B cell (primary cell): ENCODE measurements around the gene P2RX7. TPM values are rescaled to one million over a fixed set of nuclear protein-coding genes. Genes with fewer than 3 reads are reported as not detected.

Source experiments
- ATAC-seq: fragments of 200-7000 bp; cut with Tn5 transposase; one replicate; pipeline ENCODE4 v1.10.0; 2021; ENCODE audit warnings: low read depth, mild to moderate bottlenecking, moderate number of reproducible peaks, moderate library complexity
- CTCF ChIA-PET: fragments of 350-600 bp; sonication (Branson Sonifier 250); formaldehyde crosslinking; loops from one replicate; lab custom pipeline; 2021; ENCODE audit warnings: antibody characterized with exemption, inconsistent platforms; lab: Charles Lee
- POLR2A ChIA-PET: fragments of 350-600 bp; sonication (Branson Sonifier 250); formaldehyde crosslinking; loops from one replicate; lab custom pipeline; 2021; ENCODE audit warnings: antibody characterized with exemption; lab: Charles Lee
- DNase-seq: peaks from one replicate; pipeline ENCODE4 v3.0.0; 2013
- H2AFZ ChIP-seq: 2 replicates; pipeline ENCODE4 v1.6.1; 2012; ENCODE audit warnings: mild to moderate bottlenecking, low read depth, low read length; ENCODE audit not compliant: insufficient read depth, poor library complexity, severe bottlenecking
- H3K27ac ChIP-seq, 2 donors: 1 replicate in 1 of 2; 2 replicates in 1 of 2; pipeline ENCODE4 v1.5.1; 2012 to 2013; ENCODE audit warnings: low read length in 2 of 2, mild to moderate bottlenecking in 2 of 2, moderate library complexity in 1 of 2
- H3K27me3 ChIP-seq, 4 experiments: fragments of 200-600 bp in 1 of 4; sonication (generic) in 1 of 4; replicated peaks in 1 of 4; 1 replicate in 2 of 4; 2 replicates in 2 of 4; pipeline versions ENCODE4 v1.6.1 to v1.7.0; 2013 to 2016; ENCODE audit warnings: low read length in 3 of 4, mild to moderate bottlenecking in 2 of 4, mixed read lengths in 1 of 4, moderate library complexity in 1 of 4; ENCODE audit not compliant: insufficient read depth in 4 of 4, control insufficient read depth in 3 of 4; ENCODE audit errors: control extremely low read depth in 1 of 4
- H3K36me3 ChIP-seq, 2 experiments: replicated peaks in 1 of 2; 1 replicate in 1 of 2; 2 replicates in 1 of 2; pipeline versions ENCODE4 v1.6.1 to v1.7.1; 2013; ENCODE audit warnings: low read length in 1 of 2; ENCODE audit not compliant: insufficient read depth in 2 of 2, control insufficient read depth in 1 of 2; ENCODE audit errors: control extremely low read depth in 1 of 2, extremely low read depth in 1 of 2
- H3K4me1 ChIP-seq, 2 donors: fragments of 200-600 bp in 1 of 2; sonication (generic) in 1 of 2; 1 replicate in 1 of 2; 2 replicates in 1 of 2; pipeline versions ENCODE4 v1.5.1 to v1.6.1; 2013 to 2017; ENCODE audit warnings: low read length in 2 of 2; ENCODE audit not compliant: control insufficient read depth in 2 of 2, insufficient read depth in 2 of 2
- H3K4me2 ChIP-seq: replicated peaks from 2 replicates; pipeline ENCODE3; 2012; ENCODE audit warnings: mild to moderate bottlenecking, low read depth, low read length; ENCODE audit not compliant: poor library complexity, severe bottlenecking
- H3K4me3 ChIP-seq, 5 experiments: fragments of 200-600 bp in 1 of 5; sonication (generic) in 1 of 5; 1 replicate in 3 of 5; 2 replicates in 2 of 5; pipeline versions ENCODE4 v1.5.1 to v1.7.0; 2011 to 2016; ENCODE audit warnings: low read length in 4 of 5, mild to moderate bottlenecking in 4 of 5, low read depth in 2 of 5, control low read depth in 1 of 5, moderate library complexity in 1 of 5; ENCODE audit not compliant: insufficient read depth in 1 of 5; ENCODE audit errors: control extremely low read depth in 1 of 5, extremely low read depth in 1 of 5
- H3K79me2 ChIP-seq: fragments of 200-600 bp; sonication (generic); one replicate; pipeline ENCODE4 v1.6.0; 2016; ENCODE audit warnings: low read length; ENCODE audit not compliant: control insufficient read depth, insufficient read depth
- H3K9ac ChIP-seq: fragments of 200-600 bp; sonication (generic); 2 replicates; pipeline ENCODE4 v1.6.1; 2017; ENCODE audit warnings: mild to moderate bottlenecking, low read length, moderate library complexity
- H3K9me3 ChIP-seq, 3 donors: one replicate each; pipeline versions ENCODE4 v1.6.1 to v1.7.1; 2013; ENCODE audit warnings: low read length in 2 of 3; ENCODE audit not compliant: control insufficient read depth in 2 of 3, insufficient read depth in 1 of 3; ENCODE audit errors: control extremely low read depth in 1 of 3
- H4K20me1 ChIP-seq: 2 replicates; pipeline ENCODE4 v1.6.0; 2012; ENCODE audit warnings: mild to moderate bottlenecking, low read length; ENCODE audit not compliant: insufficient read depth, control insufficient read depth, poor library complexity, severe bottlenecking
- H3K27ac Mint-ChIP-seq: one replicate; pipeline ENCODE4 v1.8.0; 2021; ENCODE audit warnings: mixed read lengths
- H3K27me3 Mint-ChIP-seq: one replicate; pipeline ENCODE4 v1.8.0; 2021; ENCODE audit warnings: mixed read lengths
- H3K4me1 Mint-ChIP-seq: one replicate; pipeline ENCODE4 v1.8.0; 2021; ENCODE audit warnings: mixed read lengths
- H3K4me3 Mint-ChIP-seq: one replicate; pipeline ENCODE4 v1.8.0; 2021; ENCODE audit warnings: mixed read lengths
- H3K9me3 Mint-ChIP-seq: one replicate; pipeline ENCODE4 v1.8.0; 2022; ENCODE audit warnings: mixed read lengths; ENCODE audit not compliant: insufficient read depth
- CTCF ChIP-seq: fragments of 200-600 bp; IDR thresholded peaks from one replicate; pipeline ENCODE4 v1.8.0; 2022; ENCODE audit warnings: antibody characterized with exemption, mild to moderate bottlenecking
- EZH2 ChIP-seq: IDR thresholded peaks from 2 replicates; pipeline ENCODE4 v1.6.1; 2012; ENCODE audit warnings: borderline replicate concordance, low read depth, mild to moderate bottlenecking, moderate library complexity, low read length; ENCODE audit not compliant: insufficient read depth, poor library complexity, severe bottlenecking
- WGBS: methylation state at CpG from one replicate; pipeline ENCODE4 v1.1.5; 2013; ENCODE audit warnings: missing lambda C conversion rate; ENCODE audit not compliant: insufficient coverage; 5-methylcytosine and 5-hydroxymethylcytosine counted together
- intact Hi-C: fragments of 100-400 bp; cut with micrococcal nuclease; formaldehyde crosslinking; loops from one replicate; pipeline ENCODE4 v1.10.0; 2022
- polyA minus RNA-seq: library from RNA; depleted of rRNA, polyadenylated mRNA; stranded (reverse); fragments of >200 nt; gene quantifications from 2 replicates; pipeline ENCODE4 v1.2.3, GENCODE V29; 2012
- polyA plus RNA-seq: library from polyadenylated mRNA; depleted of rRNA; stranded (reverse); fragments of >200 nt; gene quantifications from 2 replicates; pipeline ENCODE4 v1.2.3, GENCODE V29; 2012
- total RNA-seq, 2 donors: library from RNA; stranded (reverse); fragments of 120-200 nt in 1 of 2; gene quantifications; 1 replicate in 1 of 2; 2 replicates in 1 of 2; pipeline versions ENCODE4 v1.2.3 to v1.2.4, GENCODE V29; 2013 to 2022

The P2RX7 gene
- total RNA-seq (5.3 and 6.8 TPM in 2 replicates), polyA plus RNA-seq (5.0 and 6.3 TPM in 2 replicates), polyA minus RNA-seq (2.4 and 3.4 TPM in 2 replicates)
- total RNA-seq (2013): 4.0 TPM

GRCh38 chr12:121132601-121133481 is at the start of gene P2RX7:
Gene P2RX7, plus strand, starts transcription at chr12:121132876. Its CDS starts 95 bp downstream, at chr12:121132971.
- peak; percentile 12 for ATAC-seq
- 8% methylated on average over 25 of the region's 25 CpGs for WGBS
- Histone ChIP-seq H3K4me3 (peak within 1 kb of the TSS; percentile 41 to 74 (median 55)), H2AFZ (peak within 1 kb of the TSS; percentile 90), H4K20me1 (no peaks in the 10 kb centered on the region), H3K9me3 (peaks cover 0 to 6% (median 0%) of the 10 kb centered on the region in 3 donors), H3K27ac (peak within 1 kb of the TSS; percentile 31 to 38), H3K79me2 (no peaks in the 10 kb centered on the region), H3K27me3 (no peaks in the 10 kb centered on the region), H3K4me1 (peaks cover 38 to 49% of the 10 kb centered on the region in 2 donors), H3K4me2 (peak within 1 kb of the TSS; percentile 87), H3K9ac (peak within 1 kb of the TSS; percentile 58), H3K36me3 (no peaks in the 10 kb centered on the region)
- DNase-seq: peak; percentile 59
- CTCF ChIA-PET: interaction anchor here (0.7 to 1.2 kb wide), 2 partner anchors 23 to 785 kb away, joined by 3 to 4 read pairs; partner anchors contain the start of gene CFAP251
- TF ChIP-seq EZH2: no peak
- no peak for TF ChIP-seq CTCF
- Mint-ChIP-seq H3K27ac (peak within 1 kb of the TSS; percentile 85), H3K27me3 (no peaks in the 10 kb centered on the region), H3K4me3 (peak within 1 kb of the TSS; percentile 92), H3K4me1 (peaks cover 59% of the 10 kb centered on the region), H3K9me3 (no peaks in the 10 kb centered on the region)
- POLR2A ChIA-PET: interaction anchor here (0.6 kb wide), 1 partner anchor 461 kb away, joined by 4 read pairs; no protein-coding TSS in a partner anchor
- intact Hi-C loops: no loop called here

- no peak for ATAC-seq
- H3K9me3 ChIP-seq: no peaks in the 10 kb centered on the region
- H3K36me3 ChIP-seq: no peaks in the 10 kb centered on the region
- Mint-ChIP-seq H3K27me3 (no peaks in the 10 kb centered on the region), H3K4me3 (no peak overlapping the region), H3K27ac (no peak overlapping the region), H3K4me1 (peaks cover 5% of the 10 kb centered on the region), H3K9me3 (no peaks in the 10 kb centered on the region)
- CTCF ChIA-PET: interaction anchor here (1.3 kb wide), 1 partner anchor 12 kb away, joined by 5 read pairs; no protein-coding TSS in a partner anchor
- no peaks in the 10 kb centered on the region for H3K79me2 ChIP-seq
- TF ChIP-seq EZH2: no peak
- TF ChIP-seq CTCF: no peak
- DNase-seq: no peak
- no peaks in the 10 kb centered on the region for H4K20me1 ChIP-seq
- 83% methylated on average over 1 of the region's 3 CpGs for WGBS
- no peak overlapping the region for H3K4me3 ChIP-seq
- no peaks in the 10 kb centered on the region for H3K27me3 ChIP-seq
- intact Hi-C loops: no loop called here
- H3K4me2 ChIP-seq: no peak overlapping the region
- no peaks in the 10 kb centered on the region for H3K4me1 ChIP-seq
- POLR2A ChIA-PET: no interaction called here
- no peak overlapping the region for H2AFZ ChIP-seq
- no peak overlapping the region for H3K9ac ChIP-seq
- H3K27ac ChIP-seq: no peak overlapping the region
These were observed 48.4 kb upstream of the P2RX7 start for GRCh38 chr12:121084229-121084628.
